HepG2 (cell line): ENCODE measurements around the gene ABCC5. TPM values are rescaled to one million over a fixed set of nuclear protein-coding genes. Genes with fewer than 3 reads are reported as not detected.

Source experiments
- ATF3 ChIP-seq: sonication (generic); formaldehyde crosslinking; IDR thresholded peaks from 2 replicates; pipeline ENCODE4 v1.4.0; 2020; ENCODE audit warnings: missing genetic modification reagents
- IRX3 ChIP-seq: sonication (generic); formaldehyde crosslinking; IDR thresholded peaks from 2 replicates; pipeline ENCODE4 v1.8.1; 2023; ENCODE audit warnings: mild to moderate bottlenecking, low read depth, missing genetic modification reagents, borderline replicate concordance
- KLF16 ChIP-seq, 2 experiments: sonication (generic) in 1 of 2; formaldehyde crosslinking in 1 of 2; IDR thresholded peaks; 2 replicates each; pipeline versions ENCODE4 v1.6.1 to v1.8.0; 2016 to 2023; ENCODE audit warnings: missing genetic modification reagents in 2 of 2, missing compliant biosample characterization in 1 of 2
- MEIS1 ChIP-seq: sonication (generic); formaldehyde crosslinking; IDR thresholded peaks from 2 replicates; pipeline ENCODE4 v1.9.0; 2021; ENCODE audit warnings: mild to moderate bottlenecking, missing genetic modification reagents, moderate library complexity, borderline replicate concordance
- NFIC ChIP-seq: IDR thresholded peaks from 2 replicates; pipeline ENCODE4 v1.6.1; 2012; ENCODE audit warnings: mild to moderate bottlenecking, low read length, inconsistent platforms
- THAP7 ChIP-seq: sonication (generic); formaldehyde crosslinking; IDR thresholded peaks from 2 replicates; pipeline ENCODE4 v1.8.1; 2023; ENCODE audit warnings: mild to moderate bottlenecking, missing genetic modification reagents
- ZBTB14 ChIP-seq: sonication (generic); formaldehyde crosslinking; IDR thresholded peaks from 2 replicates; pipeline ENCODE4 v1.4.0; 2020; ENCODE audit warnings: missing genetic modification reagents
- polyA plus RNA-seq, 8 experiments: library from polyadenylated mRNA; depleted of rRNA in 3 of 8; stranded (reverse) in 7 of 8; unstranded in 1 of 8; fragments of >200 nt; fragmentation: Illumina TruSeq in 4 of 8; extraction: Trizol in 4 of 8; gene quantifications; 2 replicates each; pipeline versions ENCODE4 v1.2.1 to v1.2.3, GENCODE V29; 2011 to 2016; ENCODE audit warnings: low read depth in 4 of 8, missing spikeins in 1 of 8, mixed read lengths in 1 of 8; ENCODE audit not compliant: insufficient read depth in 1 of 8
- total RNA-seq, 5 experiments: library from RNA; depleted of rRNA; stranded (reverse); fragments of >200 nt; fragmentation: Illumina TruSeq; extraction: Trizol; gene quantifications; 2 replicates each; pipeline ENCODE4 v1.2.3, GENCODE V29; 2016; ENCODE audit warnings: low read depth in 1 of 5
- TF ChIP-seq, protein P1 (sequence below): sonication (generic); formaldehyde crosslinking; IDR thresholded peaks from 2 replicates; pipeline ENCODE4 v1.4.0; 2020; ENCODE audit warnings: missing genetic modification reagents

ABCC5 gene
- total and polyA plus RNA-seq, 2 of the 13 experiments (the other 11 are each of a cell fraction or from before 2014, with no cell fraction given), result 12.5 to 12.7 TPM

DNA sequence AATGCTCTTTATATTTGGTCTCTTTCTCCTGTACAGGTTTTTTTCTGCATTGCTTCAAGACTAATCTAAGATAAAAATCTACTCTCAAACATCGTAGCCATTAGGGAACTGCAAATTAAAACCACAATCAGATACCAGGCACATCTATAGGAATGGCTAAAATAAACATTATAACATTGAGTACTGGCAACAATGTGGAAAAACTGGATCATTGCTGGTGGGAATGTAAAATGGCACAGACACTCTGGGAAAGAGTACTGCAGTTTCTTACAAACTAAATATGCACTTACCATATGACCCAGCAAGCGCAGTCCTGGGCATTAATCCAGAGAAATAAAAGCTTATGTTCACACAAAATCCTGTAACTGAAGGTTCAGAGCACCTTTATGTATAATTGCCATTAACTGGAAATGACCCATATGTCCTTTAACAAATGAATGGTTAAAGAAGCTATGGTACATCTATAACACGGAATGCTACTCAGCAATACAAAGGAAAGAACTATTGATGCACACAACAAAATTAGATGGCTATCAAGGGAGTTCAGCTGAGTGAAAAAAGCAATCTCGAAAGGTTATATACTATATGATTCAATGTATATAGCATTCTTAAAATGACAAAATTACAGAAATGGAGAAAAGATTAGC, 6.3 kb downstream of the ABCC5 start (continued):
- TF ChIP-seq IRX3 (CRISPR knock-in tag) (no peak), THAP7 (CRISPR knock-in tag) (no peak), MEIS1 (CRISPR knock-in tag) (no peak), ATF3 (CRISPR knock-in tag) (no peak), NFIC (no peak), KLF16 (CRISPR knock-in tag; IDR thresholded peaks at IDR 0.05) (no peak), ZBTB14 (CRISPR knock-in tag) (no peak)
- TF ChIP-seq, protein P1, sequence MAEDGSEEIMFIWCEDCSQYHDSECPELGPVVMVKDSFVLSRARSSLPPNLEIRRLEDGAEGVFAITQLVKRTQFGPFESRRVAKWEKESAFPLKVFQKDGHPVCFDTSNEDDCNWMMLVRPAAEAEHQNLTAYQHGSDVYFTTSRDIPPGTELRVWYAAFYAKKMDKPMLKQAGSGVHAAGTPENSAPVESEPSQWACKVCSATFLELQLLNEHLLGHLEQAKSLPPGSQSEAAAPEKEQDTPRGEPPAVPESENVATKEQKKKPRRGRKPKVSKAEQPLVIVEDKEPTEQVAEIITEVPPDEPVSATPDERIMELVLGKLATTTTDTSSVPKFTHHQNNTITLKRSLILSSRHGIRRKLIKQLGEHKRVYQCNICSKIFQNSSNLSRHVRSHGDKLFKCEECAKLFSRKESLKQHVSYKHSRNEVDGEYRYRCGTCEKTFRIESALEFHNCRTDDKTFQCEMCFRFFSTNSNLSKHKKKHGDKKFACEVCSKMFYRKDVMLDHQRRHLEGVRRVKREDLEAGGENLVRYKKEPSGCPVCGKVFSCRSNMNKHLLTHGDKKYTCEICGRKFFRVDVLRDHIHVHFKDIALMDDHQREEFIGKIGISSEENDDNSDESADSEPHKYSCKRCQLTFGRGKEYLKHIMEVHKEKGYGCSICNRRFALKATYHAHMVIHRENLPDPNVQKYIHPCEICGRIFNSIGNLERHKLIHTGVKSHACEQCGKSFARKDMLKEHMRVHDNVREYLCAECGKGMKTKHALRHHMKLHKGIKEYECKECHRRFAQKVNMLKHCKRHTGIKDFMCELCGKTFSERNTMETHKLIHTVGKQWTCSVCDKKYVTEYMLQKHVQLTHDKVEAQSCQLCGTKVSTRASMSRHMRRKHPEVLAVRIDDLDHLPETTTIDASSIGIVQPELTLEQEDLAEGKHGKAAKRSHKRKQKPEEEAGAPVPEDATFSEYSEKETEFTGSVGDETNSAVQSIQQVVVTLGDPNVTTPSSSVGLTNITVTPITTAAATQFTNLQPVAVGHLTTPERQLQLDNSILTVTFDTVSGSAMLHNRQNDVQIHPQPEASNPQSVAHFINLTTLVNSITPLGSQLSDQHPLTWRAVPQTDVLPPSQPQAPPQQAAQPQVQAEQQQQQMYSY (CRISPR knock-in tag), result no peak
- TF ChIP-seq, all 625 proteins: peak for 0
